ENCODE data around the gene SPATS2L.

The SPATS2L gene

DNA sequence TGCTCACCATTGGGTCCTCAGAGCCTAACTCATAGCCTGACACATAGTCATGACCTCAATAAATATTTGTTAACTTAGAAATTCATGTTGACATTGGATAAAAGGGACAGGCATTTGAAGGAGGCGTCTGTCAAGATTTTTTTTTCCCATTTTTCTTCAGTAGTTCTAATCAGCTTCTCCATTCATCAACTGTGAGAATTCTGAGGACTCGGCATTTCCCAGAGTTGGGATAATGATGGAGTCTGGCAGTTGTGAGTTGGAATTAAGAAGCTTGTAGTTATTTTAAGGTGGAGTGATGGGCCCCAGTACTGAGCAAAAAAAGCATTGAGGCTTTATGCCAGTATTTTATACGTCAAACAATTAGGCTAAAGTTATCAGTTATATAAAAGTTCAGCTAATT is 4.6 kb downstream of the SPATS2L start:
- no peak for TF ChIP-seq SUZ12 (IDR thresholded peaks at IDR 0.05; ENCODE audit: extremely low read depth, insufficient read depth, insufficient read length)
- no peak for TF ChIP-seq ZNF274 (IDR thresholded peaks at IDR 0.05; ENCODE audit: low read depth, low read length)
- no peak for TF ChIP-seq YY1 (IDR thresholded peaks at IDR 0.05; ENCODE audit: insufficient read depth, insufficient read length)
- no peaks in the 10 kb centered on the region for H3K9me3 ChIP-seq (ENCODE audit: insufficient read depth, low read length)
- peaks cover 16% of the 10 kb centered on the region for H3K27me3 ChIP-seq (ENCODE audit: insufficient read depth, insufficient read length)
- no peak for DNase-seq (ENCODE audit: low read depth, low spot score)
- no peaks in the 10 kb centered on the region for H3K4me1 ChIP-seq (ENCODE audit: insufficient read depth, insufficient read length)
- H3K4me3 ChIP-seq (ENCODE audit: insufficient read length, low read depth), result no peak overlapping the region
- H3K9ac ChIP-seq (ENCODE audit: insufficient read length, low read depth), result no peak overlapping the region
- H3K36me3 ChIP-seq (ENCODE audit: insufficient read depth, insufficient read length, low read length), result peaks cover 3% of the 10 kb centered on the region

DNA sequence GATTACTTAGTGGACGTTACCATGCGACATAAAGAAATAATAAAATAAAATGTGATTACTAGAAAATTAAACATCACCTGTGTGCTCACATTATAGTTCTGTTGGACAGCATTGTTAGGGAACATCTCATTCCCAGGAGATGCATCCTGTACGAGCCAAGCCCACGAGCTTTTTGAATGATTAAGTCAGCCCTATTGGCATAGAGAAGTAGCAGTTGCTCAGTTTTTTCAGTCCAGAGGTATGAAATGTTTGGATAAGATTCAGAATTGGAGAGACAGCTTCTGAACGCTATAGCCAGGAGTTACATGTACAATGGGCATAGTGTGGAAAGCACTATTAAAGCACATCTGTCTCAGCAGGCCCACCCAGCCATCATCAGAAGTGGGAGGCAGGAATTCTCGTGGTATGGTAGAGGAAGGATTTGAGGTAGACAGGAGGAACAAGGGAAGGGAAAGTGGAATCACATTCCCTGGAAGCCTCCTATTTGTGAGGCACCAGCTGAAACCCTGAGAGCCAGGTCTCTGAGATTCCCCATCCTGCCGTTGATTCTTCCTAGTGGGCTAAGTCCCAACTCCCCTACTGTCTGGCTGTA is 8.6 kb downstream of the SPATS2L start:
- Histone ChIP-seq H3K4me3 (ENCODE audit: insufficient read length, low read depth) (no peak overlapping the region), H3K4me1 (ENCODE audit: insufficient read depth, insufficient read length) (peaks cover 4% of the 10 kb centered on the region), H3K9ac (ENCODE audit: insufficient read length, low read depth) (no peak overlapping the region), H3K9me3 (ENCODE audit: insufficient read depth, low read length) (no peaks in the 10 kb centered on the region), H3K27me3 (ENCODE audit: insufficient read depth, insufficient read length) (no peaks in the 10 kb centered on the region), H3K36me3 (ENCODE audit: insufficient read depth, insufficient read length, low read length) (peaks cover 3% of the 10 kb centered on the region)
- DNase-seq (ENCODE audit: low read depth, low spot score), result no peak
- TF ChIP-seq YY1 (IDR thresholded peaks at IDR 0.05; ENCODE audit: insufficient read depth, insufficient read length), result no peak
- TF ChIP-seq SUZ12 (IDR thresholded peaks at IDR 0.05; ENCODE audit: extremely low read depth, insufficient read depth, insufficient read length), result no peak
- no peak for TF ChIP-seq ZNF274 (IDR thresholded peaks at IDR 0.05; ENCODE audit: low read depth, low read length)

DNA sequence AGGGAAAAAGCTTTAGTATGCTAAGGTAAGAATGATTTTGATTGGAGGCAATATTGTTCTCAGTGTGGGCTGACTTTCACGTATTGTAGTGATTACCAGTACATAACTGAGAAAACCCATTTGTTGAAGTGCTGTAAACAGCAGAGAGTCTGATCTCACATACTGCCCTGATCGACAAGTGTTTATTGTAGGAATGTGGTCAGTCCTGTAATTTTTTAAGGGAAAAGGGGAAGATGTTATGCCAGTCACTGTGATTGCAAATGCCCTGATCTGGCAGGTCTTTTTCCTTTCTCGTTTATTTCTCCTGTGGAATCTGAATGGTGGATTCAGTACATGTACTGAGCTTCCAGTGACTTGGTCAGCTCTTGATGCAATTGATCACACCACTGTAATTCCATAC is 11.5 kb downstream of the SPATS2L start:
- H3K4me3 ChIP-seq (ENCODE audit: insufficient read length, low read depth), result no peak overlapping the region
- no peak for DNase-seq (ENCODE audit: low read depth, low spot score)
- H3K27me3 ChIP-seq (ENCODE audit: insufficient read depth, insufficient read length), result no peaks in the 10 kb centered on the region
- H3K36me3 ChIP-seq (ENCODE audit: insufficient read depth, insufficient read length, low read length), result peaks cover 1% of the 10 kb centered on the region
- no peak overlapping the region for H3K9ac ChIP-seq (ENCODE audit: insufficient read length, low read depth)
- TF ChIP-seq SUZ12 (IDR thresholded peaks at IDR 0.05; ENCODE audit: extremely low read depth, insufficient read depth, insufficient read length) (no peak), YY1 (IDR thresholded peaks at IDR 0.05; ENCODE audit: insufficient read depth, insufficient read length) (no peak), ZNF274 (IDR thresholded peaks at IDR 0.05; ENCODE audit: low read depth, low read length) (no peak)
- peaks cover 4% of the 10 kb centered on the region for H3K4me1 ChIP-seq (ENCODE audit: insufficient read depth, insufficient read length)
- no peaks in the 10 kb centered on the region for H3K9me3 ChIP-seq (ENCODE audit: insufficient read depth, low read length)

GRCh38 chr2:200318940-200319435 is 12.5 kb downstream of the SPATS2L start:
- H3K4me3 ChIP-seq (ENCODE audit: insufficient read length, low read depth), result no peak overlapping the region
- H3K9ac ChIP-seq (ENCODE audit: insufficient read length, low read depth), result no peak overlapping the region
- H3K9me3 ChIP-seq (ENCODE audit: insufficient read depth, low read length), result no peaks in the 10 kb centered on the region
- H3K27me3 ChIP-seq (ENCODE audit: insufficient read depth, insufficient read length), result no peaks in the 10 kb centered on the region
- DNase-seq (ENCODE audit: low read depth, low spot score), result no peak
- H3K36me3 ChIP-seq (ENCODE audit: insufficient read depth, insufficient read length, low read length), result no peaks in the 10 kb centered on the region
- peaks cover 4% of the 10 kb centered on the region for H3K4me1 ChIP-seq (ENCODE audit: insufficient read depth, insufficient read length)
- TF ChIP-seq ZNF274 (IDR thresholded peaks at IDR 0.05; ENCODE audit: low read depth, low read length) (no peak), YY1 (IDR thresholded peaks at IDR 0.05; ENCODE audit: insufficient read depth, insufficient read length) (no peak), SUZ12 (IDR thresholded peaks at IDR 0.05; ENCODE audit: extremely low read depth, insufficient read depth, insufficient read length) (no peak)

DNA sequence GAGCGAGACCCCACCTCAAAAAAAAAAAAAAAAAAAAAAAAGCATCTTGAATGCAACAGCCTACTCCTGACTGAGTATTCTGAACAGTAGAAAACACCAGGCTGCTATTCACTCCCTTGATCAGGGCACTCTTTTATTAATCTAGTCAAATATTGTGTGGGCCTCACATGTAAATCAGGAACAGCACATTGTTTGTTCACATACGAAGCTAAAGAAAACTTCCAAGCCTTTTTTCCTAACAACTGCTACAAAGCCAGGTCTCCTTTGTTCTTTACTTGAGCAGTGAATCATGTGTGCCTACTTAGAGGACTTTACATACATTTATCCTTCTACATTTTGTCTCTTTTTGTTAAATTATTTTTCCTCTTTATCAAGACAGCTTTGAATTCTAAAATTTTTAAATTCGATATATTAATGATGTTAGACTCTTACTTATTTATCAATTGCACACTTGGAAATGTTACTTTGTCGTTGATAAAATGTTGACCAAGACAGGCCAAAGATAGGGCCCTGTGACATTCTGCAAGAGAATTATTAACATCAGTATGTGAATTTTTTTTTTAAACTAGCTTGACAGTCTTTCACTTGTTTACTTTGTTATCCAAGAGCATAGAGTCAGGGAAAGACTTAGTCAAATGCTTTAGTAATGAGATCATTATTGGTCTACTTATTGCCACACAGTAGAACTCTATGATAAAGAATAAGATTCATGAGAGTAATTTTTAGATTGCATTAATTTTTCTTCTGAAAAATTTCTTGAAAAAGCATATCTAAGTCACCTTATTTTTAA is 13.2 kb downstream of the SPATS2L start:
- no peaks in the 10 kb centered on the region for H3K36me3 ChIP-seq (ENCODE audit: insufficient read depth, insufficient read length, low read length)
- H3K27me3 ChIP-seq (ENCODE audit: insufficient read depth, insufficient read length), result no peaks in the 10 kb centered on the region
- H3K9me3 ChIP-seq (ENCODE audit: insufficient read depth, low read length), result no peaks in the 10 kb centered on the region
- no peak overlapping the region for H3K9ac ChIP-seq (ENCODE audit: insufficient read length, low read depth)
- DNase-seq (ENCODE audit: low read depth, low spot score), result no peak
- no peak overlapping the region for H3K4me3 ChIP-seq (ENCODE audit: insufficient read length, low read depth)
- TF ChIP-seq SUZ12 (IDR thresholded peaks at IDR 0.05; ENCODE audit: extremely low read depth, insufficient read depth, insufficient read length), result no peak
- no peak for TF ChIP-seq YY1 (IDR thresholded peaks at IDR 0.05; ENCODE audit: insufficient read depth, insufficient read length)
- no peak for TF ChIP-seq ZNF274 (IDR thresholded peaks at IDR 0.05; ENCODE audit: low read depth, low read length)
- peaks cover 4% of the 10 kb centered on the region for H3K4me1 ChIP-seq (ENCODE audit: insufficient read depth, insufficient read length)

DNA sequence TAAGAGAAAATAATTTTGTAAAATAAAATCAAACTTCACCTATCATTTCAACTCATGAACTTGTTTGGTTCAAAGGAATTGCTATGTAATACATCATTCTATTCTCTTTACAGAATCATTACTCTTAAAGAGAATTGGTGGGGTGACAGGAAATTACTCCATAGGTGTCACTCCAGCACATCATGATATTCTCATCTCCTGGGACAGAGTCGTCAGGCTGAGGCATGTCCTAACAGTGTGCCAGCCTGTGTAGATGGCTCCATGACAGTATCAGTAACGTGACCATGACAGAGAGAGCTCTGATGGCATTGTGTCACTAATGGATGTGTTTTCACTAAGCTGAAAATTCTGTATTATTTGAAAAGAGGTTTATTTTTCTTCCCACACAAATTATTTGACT is 13.9 kb downstream of the SPATS2L start:
- Histone ChIP-seq H3K4me3 (ENCODE audit: insufficient read length, low read depth) (no peak overlapping the region), H3K9me3 (ENCODE audit: insufficient read depth, low read length) (no peaks in the 10 kb centered on the region), H3K9ac (ENCODE audit: insufficient read length, low read depth) (no peak overlapping the region), H3K36me3 (ENCODE audit: insufficient read depth, insufficient read length, low read length) (no peaks in the 10 kb centered on the region), H3K27me3 (ENCODE audit: insufficient read depth, insufficient read length) (no peaks in the 10 kb centered on the region), H3K4me1 (ENCODE audit: insufficient read depth, insufficient read length) (peaks cover 4% of the 10 kb centered on the region)
- TF ChIP-seq YY1 (IDR thresholded peaks at IDR 0.05; ENCODE audit: insufficient read depth, insufficient read length) (no peak), SUZ12 (IDR thresholded peaks at IDR 0.05; ENCODE audit: extremely low read depth, insufficient read depth, insufficient read length) (no peak), ZNF274 (IDR thresholded peaks at IDR 0.05; ENCODE audit: low read depth, low read length) (no peak)
- DNase-seq (ENCODE audit: low read depth, low spot score), result no peak

- no peaks in the 10 kb centered on the region for H3K9me3 ChIP-seq (ENCODE audit: insufficient read depth, low read length)
- no peak for DNase-seq (ENCODE audit: low read depth, low spot score)
- H3K4me3 ChIP-seq (ENCODE audit: insufficient read length, low read depth), result no peak overlapping the region
- H3K27me3 ChIP-seq (ENCODE audit: insufficient read depth, insufficient read length), result no peaks in the 10 kb centered on the region
- TF ChIP-seq ZNF274 (IDR thresholded peaks at IDR 0.05; ENCODE audit: low read depth, low read length), result no peak
- TF ChIP-seq SUZ12 (IDR thresholded peaks at IDR 0.05; ENCODE audit: extremely low read depth, insufficient read depth, insufficient read length), result no peak
- TF ChIP-seq YY1 (IDR thresholded peaks at IDR 0.05; ENCODE audit: insufficient read depth, insufficient read length), result no peak
- peaks cover 4% of the 10 kb centered on the region for H3K4me1 ChIP-seq (ENCODE audit: insufficient read depth, insufficient read length)
- H3K9ac ChIP-seq (ENCODE audit: insufficient read length, low read depth), result no peak overlapping the region
- no peaks in the 10 kb centered on the region for H3K36me3 ChIP-seq (ENCODE audit: insufficient read depth, insufficient read length, low read length)
These were observed 14.5 kb downstream of the SPATS2L start for GRCh38 chr2:200320991-200321390.

Data from NT2/D1 (cell line).